Choroid plexus epithelial cell (primary cell): Measurements from ENCODE around the gene CD5L.

ENCODE experiments used
- DNase-seq: peaks from one replicate; pipeline ENCODE4 v3.0.0-alpha.2; 2010; ENCODE audit warnings: low read depth
- H3K4me3 ChIP-seq: 2 replicates; pipeline ENCODE4 v1.5.1; 2011; ENCODE audit warnings: low read depth, mild to moderate bottlenecking, control low read depth, low read length, moderate library complexity
- TF ChIP-seq, protein P1 (sequence below): conservative IDR thresholded peaks from 2 replicates; pipeline ENCODE4 v1.5.1; 2011; ENCODE audit warnings: low read depth, mild to moderate bottlenecking, control low read depth, inconsistent platforms, low read length, moderate library complexity

Gene CD5L

GRCh38 chr1:157784801-157785200, 56.8 kb downstream of the CD5L start:
- H3K4me3 ChIP-seq: no peak overlapping the region
- no peak for DNase-seq
- TF ChIP-seq, protein P1, sequence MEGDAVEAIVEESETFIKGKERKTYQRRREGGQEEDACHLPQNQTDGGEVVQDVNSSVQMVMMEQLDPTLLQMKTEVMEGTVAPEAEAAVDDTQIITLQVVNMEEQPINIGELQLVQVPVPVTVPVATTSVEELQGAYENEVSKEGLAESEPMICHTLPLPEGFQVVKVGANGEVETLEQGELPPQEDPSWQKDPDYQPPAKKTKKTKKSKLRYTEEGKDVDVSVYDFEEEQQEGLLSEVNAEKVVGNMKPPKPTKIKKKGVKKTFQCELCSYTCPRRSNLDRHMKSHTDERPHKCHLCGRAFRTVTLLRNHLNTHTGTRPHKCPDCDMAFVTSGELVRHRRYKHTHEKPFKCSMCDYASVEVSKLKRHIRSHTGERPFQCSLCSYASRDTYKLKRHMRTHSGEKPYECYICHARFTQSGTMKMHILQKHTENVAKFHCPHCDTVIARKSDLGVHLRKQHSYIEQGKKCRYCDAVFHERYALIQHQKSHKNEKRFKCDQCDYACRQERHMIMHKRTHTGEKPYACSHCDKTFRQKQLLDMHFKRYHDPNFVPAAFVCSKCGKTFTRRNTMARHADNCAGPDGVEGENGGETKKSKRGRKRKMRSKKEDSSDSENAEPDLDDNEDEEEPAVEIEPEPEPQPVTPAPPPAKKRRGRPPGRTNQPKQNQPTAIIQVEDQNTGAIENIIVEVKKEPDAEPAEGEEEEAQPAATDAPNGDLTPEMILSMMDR: no peak

DNA sequence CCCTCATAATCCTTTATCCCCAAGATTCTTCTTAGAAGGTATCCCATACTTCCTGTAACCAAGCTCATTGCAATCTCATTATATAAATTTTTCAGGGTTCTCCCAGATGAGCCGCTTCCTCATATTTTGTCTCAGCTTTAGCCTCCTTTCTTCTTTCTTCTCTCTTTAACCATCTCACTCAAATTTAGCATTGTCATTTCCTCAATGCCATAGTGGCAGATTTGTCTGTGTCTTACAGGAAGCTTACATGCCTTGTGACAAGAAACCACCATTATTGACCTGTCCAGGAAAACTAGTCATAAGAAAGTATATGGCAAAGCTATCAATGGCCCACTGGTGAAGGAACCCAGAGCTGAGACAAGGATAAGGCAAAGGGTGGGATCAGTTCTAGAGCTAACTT, 58.7 kb downstream of the CD5L start:
- TF ChIP-seq, protein P1: no peak
- DNase-seq: no peak
- H3K4me3 ChIP-seq: no peak overlapping the region

DNA sequence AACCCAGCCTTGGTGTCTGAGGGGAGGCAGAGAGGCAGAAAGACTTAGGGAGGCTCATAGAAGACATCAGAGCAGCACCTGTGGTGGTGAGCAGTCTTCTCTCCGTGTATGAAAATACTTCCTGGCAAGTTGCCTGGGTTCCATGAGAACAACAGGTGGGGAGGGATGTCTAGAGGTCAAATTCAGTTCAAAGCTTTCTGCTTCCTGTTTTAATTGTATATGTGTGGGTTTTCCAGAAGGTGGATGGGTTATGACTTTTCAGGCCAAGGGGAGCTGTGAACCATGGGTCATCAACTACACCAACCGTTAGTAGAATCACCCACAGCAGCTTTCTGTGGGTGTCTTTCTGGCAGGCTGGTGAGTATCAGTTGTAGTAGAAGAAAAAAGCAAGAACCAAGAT, 60.6 kb downstream of the CD5L start:
- no peak for DNase-seq

More for the DNA sequence above, 60.6 kb downstream of the CD5L start:
- H3K4me3 ChIP-seq: no peak overlapping the region
- TF ChIP-seq, protein P1: no peak
